ENCODE results near the gene RANBP1.
A peak's percentile ranks its signal among the peaks of the same experiment; 100 is the strongest.
"Not testable (repeated sequence)": the region's sequence is repeated elsewhere in the genome, so short reads cannot be mapped to it uniquely, and the experiment has no call there.

The RANBP1 gene
- long read RNA-seq, donor 1, transcript RANBP1-201 (6 exons, 837 nt): major isoform, 78 of 172 reads
- long read RNA-seq, donor 1, transcript RANBP1-212 (2 exons, 529 nt): minor isoform, 5 of 172 reads
- long read RNA-seq, donor 1, transcript RANBP1-214 (3 exons, 699 nt): minor isoform, 6 of 172 reads
- long read RNA-seq, donor 1, transcript RANBP1-202 (6 exons, 1,132 nt): minor isoform, 56 of 172 reads
- long read RNA-seq, donor 1, partial matches to known transcripts: 24 of 172 reads
- long read RNA-seq, donor 1, other reads (novel, unspliced or antisense): 0 of 172 reads
- long read RNA-seq, donor 2, transcript RANBP1-202 (6 exons, 1,132 nt): minor isoform, 28 of 108 reads
- long read RNA-seq, donor 2, transcript RANBP1-203 (4 exons, 584 nt): minor isoform, 5 of 108 reads
- long read RNA-seq, donor 2, transcript RANBP1-201 (6 exons, 837 nt): major isoform, 47 of 108 reads
- long read RNA-seq, donor 2, transcript RANBP1-214 (3 exons, 699 nt): minor isoform, 7 of 108 reads
- long read RNA-seq, donor 2, partial matches to known transcripts: 17 of 108 reads
- long read RNA-seq, donor 2, other reads (novel, unspliced or antisense): 0 of 108 reads
- long read RNA-seq, donor 3, transcript RANBP1-202 (6 exons, 1,132 nt): minor isoform, 17 of 48 reads
- long read RNA-seq, donor 3, transcript RANBP1-201 (6 exons, 837 nt): major isoform, 26 of 48 reads
- long read RNA-seq, donor 3, partial matches to known transcripts: 0 of 48 reads
- long read RNA-seq, donor 3, other reads (novel, unspliced or antisense): 0 of 48 reads
- long read RNA-seq, donor 4, transcript RANBP1-214 (3 exons, 699 nt): minor isoform, 6 of 124 reads
- long read RNA-seq, donor 4, transcript RANBP1-202 (6 exons, 1,132 nt): minor isoform, 30 of 124 reads
- long read RNA-seq, donor 4, transcript RANBP1-201 (6 exons, 837 nt): major isoform, 47 of 124 reads
- long read RNA-seq, donor 4, transcript RANBP1-212 (2 exons, 529 nt): minor isoform, 9 of 124 reads
- long read RNA-seq, donor 4, partial matches to known transcripts: 29 of 124 reads
- long read RNA-seq, donor 4, other reads (novel, unspliced or antisense): 0 of 124 reads
- long read RNA-seq, donor 5, transcript RANBP1-201 (6 exons, 837 nt): major isoform, 86 of 160 reads
- long read RNA-seq, donor 5, transcript RANBP1-202 (6 exons, 1,132 nt): minor isoform, 60 of 160 reads
- long read RNA-seq, donor 5, partial matches to known transcripts: 9 of 160 reads
- long read RNA-seq, donor 5, other reads (novel, unspliced or antisense): 0 of 160 reads
- long read RNA-seq, donor 6, transcript RANBP1-202 (6 exons, 1,132 nt): minor isoform, 39 of 188 reads
- long read RNA-seq, donor 6, transcript RANBP1-201 (6 exons, 837 nt): major isoform, 74 of 188 reads
- long read RNA-seq, donor 6, partial matches to known transcripts: 68 of 188 reads
- long read RNA-seq, donor 6, other reads (novel, unspliced or antisense): 0 of 188 reads
- long read RNA-seq, donor 7, transcript RANBP1-201 (6 exons, 837 nt): major isoform, 115 of 267 reads
- long read RNA-seq, donor 7, transcript RANBP1-202 (6 exons, 1,132 nt): minor isoform, 70 of 267 reads
- long read RNA-seq, donor 7, transcript RANBP1-214 (3 exons, 699 nt): minor isoform, 18 of 267 reads
- long read RNA-seq, donor 7, transcript RANBP1-203 (4 exons, 584 nt): minor isoform, 7 of 267 reads
- long read RNA-seq, donor 7, partial matches to known transcripts: 48 of 267 reads
- long read RNA-seq, donor 7, other reads (novel, unspliced or antisense): 0 of 267 reads
- long read RNA-seq, donor 8, transcript RANBP1-201 (6 exons, 837 nt): major isoform, 61 of 161 reads
- long read RNA-seq, donor 8, transcript RANBP1-214 (3 exons, 699 nt): minor isoform, 5 of 161 reads
- long read RNA-seq, donor 8, transcript RANBP1-202 (6 exons, 1,132 nt): minor isoform, 31 of 161 reads
- long read RNA-seq, donor 8, transcript RANBP1-212 (2 exons, 529 nt): minor isoform, 6 of 161 reads
- long read RNA-seq, donor 8, partial matches to known transcripts: 52 of 161 reads
- long read RNA-seq, donor 8, other reads (novel, unspliced or antisense): 0 of 161 reads

- DNase-seq: no peak
Observed at GRCh38 chr22:20115691-20116375, at the start of gene RANBP1. TSS of gene RANBP1 (plus strand) at chr22:20116104. CDS start at chr22:20116185, 81 bp downstream.

GRCh38 chr22:20066617-20067383 is 49.1 kb upstream of the RANBP1 start:
- DNase-seq: no peak

- DNase-seq: not testable (repeated sequence)
Observed at GRCh38 chr22:20067384-20067682, 48.6 kb upstream of the RANBP1 start.

- no peak for DNase-seq
Observed at GRCh38 chr22:20068640-20069039, 47.3 kb upstream of the RANBP1 start.

- DNase-seq: no peak
Observed at GRCh38 chr22:20069331-20070042, 46.4 kb upstream of the RANBP1 start.

- DNase-seq: no peak
Observed at GRCh38 chr22:20071524-20071972, 44.4 kb upstream of the RANBP1 start.

GRCh38 chr22:20076627-20077172 is 39.2 kb upstream of the RANBP1 start:
- no peak for DNase-seq

GRCh38 chr22:20079745-20080444 is 36.0 kb upstream of the RANBP1 start, which contains the start of gene DGCR8:
TSS of gene DGCR8 (plus strand) at chr22:20080241. CDS start at chr22:20085964, 5,723 bp downstream.
- DNase-seq: peak; percentile 90

- DNase-seq: no peak
Observed at GRCh38 chr22:20080445-20080775, 35.5 kb upstream of the RANBP1 start.

GRCh38 chr22:20080776-20081654 is 34.9 kb upstream of the RANBP1 start:
- peak; percentile 58 for DNase-seq

GRCh38 chr22:20083157-20083890 is 32.6 kb upstream of the RANBP1 start:
- DNase-seq: no peak

- no peak for DNase-seq
Observed at GRCh38 chr22:20083891-20084546, 31.9 kb upstream of the RANBP1 start.

- DNase-seq: no peak
Observed at GRCh38 chr22:20084547-20085413, 31.1 kb upstream of the RANBP1 start.

GRCh38 chr22:20085651-20086050 is 30.3 kb upstream of the RANBP1 start:
- no peak for DNase-seq

Measured in right kidney (tissue), 9 donors.